Superior temporal gyrus (tissue), 1 donor: ENCODE data around the gene RAB23.

Experiments used
- DNase-seq: peaks from one replicate; pipeline ENCODE4 v3.0.0-alpha.2; 2016; ENCODE audit errors: extremely low spot score

The RAB23 gene

GRCh38 chr6:57242505-57242904 is 20.4 kb upstream of the RAB23 start:
- DNase-seq = no peak

GRCh38 chr6:57226221-57226620 is 4.1 kb upstream of the RAB23 start:
- no peak for DNase-seq

DNA sequence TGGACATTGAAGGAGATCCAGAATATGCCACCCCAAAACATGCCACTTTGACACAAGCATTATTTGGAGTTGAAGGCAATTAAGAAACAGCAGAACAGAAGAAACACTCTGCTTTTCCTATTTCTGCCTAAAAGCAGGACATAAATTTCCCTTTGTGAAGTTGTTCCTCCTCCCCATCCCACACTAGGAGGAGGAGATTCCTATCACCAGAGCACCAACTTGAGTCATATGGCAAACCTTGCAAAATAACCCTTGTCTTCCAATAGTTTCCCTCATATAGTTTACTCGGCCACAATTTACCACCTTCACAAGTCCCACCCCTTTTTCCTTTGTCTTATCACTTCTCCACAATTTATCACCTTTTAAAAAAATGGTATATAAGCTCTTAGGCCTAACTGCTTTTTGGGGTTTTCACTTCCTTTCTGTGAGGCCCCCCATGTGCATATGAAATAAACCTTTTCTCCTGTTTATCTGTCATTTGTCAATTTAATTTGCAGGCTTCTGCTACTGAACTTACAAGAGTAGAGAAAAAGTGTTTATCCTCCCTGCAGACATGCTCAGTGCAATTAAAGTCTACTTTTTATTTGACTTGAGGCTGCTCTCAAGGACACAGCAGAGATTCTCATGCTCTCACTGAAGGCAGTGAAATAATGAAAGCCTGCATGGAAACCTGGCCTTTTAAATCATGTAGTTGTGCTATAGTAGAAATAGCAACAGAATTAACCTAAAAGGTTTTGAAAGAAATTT is 2.8 kb upstream of the RAB23 start:
- no peak for DNase-seq

DNA sequence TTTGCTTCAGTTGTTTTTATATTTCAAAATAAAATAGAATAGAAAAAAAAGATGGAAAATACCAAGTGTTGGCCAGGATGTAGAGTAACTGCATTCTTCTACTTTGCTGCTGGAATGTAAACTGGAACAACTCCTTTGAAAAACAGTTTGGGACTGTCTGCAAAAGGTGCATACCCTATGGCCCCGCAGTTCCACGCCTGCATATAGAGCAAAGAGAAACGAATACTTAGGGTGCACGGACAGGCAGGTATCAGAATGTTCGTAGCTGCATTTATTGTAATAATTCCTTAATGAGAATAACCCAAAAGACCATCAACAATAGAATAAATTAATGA is 603 bp upstream of the RAB23 start:
- DNase-seq = peak; percentile 31

- peak; percentile 29 for DNase-seq
Measured at GRCh38 chr6:57221191-57221935, 744 bp downstream of the RAB23 start.

DNA sequence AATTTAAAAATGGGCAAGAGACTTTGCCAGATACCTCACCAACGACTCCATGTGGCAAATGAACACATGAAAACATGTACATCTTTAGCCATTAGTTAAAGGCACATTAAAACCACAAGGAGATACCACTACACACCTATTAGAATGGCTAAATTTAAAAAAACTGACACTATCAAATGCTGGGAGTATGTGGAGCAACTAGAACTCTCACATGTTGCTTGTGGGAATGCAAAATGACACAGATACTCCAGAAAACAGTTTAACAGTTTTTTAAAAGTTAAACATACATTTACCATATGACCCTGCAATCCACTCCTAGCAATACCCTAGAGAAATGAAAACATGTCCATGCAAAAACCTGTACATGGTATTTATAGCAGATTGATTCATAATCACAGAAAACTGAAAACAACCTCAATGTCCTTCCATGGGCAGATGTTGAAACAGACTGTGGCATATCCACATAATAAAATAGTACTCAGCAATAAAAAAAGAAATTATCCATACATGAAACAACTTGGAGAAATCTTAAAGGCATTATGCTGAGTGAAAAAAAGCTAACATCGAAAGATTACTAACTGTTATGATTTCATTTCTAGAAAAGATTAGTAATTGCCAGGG is 1.9 kb downstream of the RAB23 start:
- DNase-seq = no peak

DNA sequence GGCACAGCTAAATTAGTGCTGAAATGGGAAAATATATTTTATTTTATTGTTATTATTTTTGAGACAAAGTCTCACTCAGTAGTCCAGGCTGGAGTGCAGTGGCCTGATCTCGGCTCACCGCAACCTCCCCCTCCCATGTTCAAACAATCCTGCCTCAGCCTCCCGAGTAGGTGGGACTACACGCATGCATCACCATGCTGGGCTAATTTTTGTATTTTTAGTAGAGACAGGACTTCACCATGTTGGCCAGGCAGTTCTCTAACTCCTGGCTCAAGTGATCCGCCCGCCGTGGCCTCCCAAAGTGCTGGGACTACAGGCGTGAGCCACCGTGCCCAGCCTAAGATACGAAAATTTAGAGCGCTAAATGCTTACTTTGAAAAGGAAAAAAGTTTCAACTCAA is 4.8 kb downstream of the RAB23 start:
- DNase-seq = no peak

GRCh38 chr6:57216235-57217101 is 5.6 kb downstream of the RAB23 start:
- DNase-seq = no peak

GRCh38 chr6:57215260-57215659 is 6.8 kb downstream of the RAB23 start:
- DNase-seq = no peak

DNA sequence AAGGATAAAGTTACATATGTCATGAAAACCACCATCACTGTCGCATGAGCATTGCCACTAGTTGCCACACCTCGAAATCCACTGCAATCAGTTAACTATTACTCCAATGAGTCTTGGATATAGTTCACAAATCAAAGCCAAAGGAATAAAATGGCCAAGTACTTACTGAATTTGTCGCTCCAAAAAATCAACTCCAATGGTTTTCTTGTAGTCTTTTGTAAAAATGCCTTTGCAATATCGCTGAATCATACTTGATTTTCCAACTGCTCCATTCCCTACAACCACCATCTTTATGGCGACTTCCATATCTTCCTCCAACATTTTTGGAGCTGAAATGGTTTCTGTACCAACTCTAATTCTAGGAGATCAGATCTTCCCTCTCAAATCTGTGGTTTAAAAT is 12.0 kb downstream of the RAB23 start:
- DNase-seq = no peak

- no peak for DNase-seq
Measured at GRCh38 chr6:57209030-57209429, 13.1 kb downstream of the RAB23 start.

DNA sequence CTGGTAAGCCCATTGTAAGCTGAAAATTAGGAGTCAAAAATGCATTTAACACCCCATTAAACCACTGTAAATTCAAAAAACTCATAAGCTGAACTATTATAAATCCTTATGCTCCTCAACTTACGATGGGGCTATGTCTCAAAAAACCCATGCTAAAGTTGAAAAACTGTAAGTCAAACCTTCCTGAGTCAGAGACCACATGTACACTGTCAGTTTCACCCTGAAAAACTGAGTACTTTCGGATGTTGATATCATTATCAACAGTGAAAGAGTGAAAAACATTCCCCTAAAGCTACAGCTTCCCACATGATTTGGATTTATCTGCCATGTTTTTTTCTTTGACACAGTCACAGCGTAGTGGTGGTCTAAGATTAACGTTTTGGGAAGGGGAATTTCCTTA is 14.2 kb downstream of the RAB23 start:
- no peak for DNase-seq

- no peak for DNase-seq
Measured at GRCh38 chr6:57207141-57207540, 15.0 kb downstream of the RAB23 start.

DNA sequence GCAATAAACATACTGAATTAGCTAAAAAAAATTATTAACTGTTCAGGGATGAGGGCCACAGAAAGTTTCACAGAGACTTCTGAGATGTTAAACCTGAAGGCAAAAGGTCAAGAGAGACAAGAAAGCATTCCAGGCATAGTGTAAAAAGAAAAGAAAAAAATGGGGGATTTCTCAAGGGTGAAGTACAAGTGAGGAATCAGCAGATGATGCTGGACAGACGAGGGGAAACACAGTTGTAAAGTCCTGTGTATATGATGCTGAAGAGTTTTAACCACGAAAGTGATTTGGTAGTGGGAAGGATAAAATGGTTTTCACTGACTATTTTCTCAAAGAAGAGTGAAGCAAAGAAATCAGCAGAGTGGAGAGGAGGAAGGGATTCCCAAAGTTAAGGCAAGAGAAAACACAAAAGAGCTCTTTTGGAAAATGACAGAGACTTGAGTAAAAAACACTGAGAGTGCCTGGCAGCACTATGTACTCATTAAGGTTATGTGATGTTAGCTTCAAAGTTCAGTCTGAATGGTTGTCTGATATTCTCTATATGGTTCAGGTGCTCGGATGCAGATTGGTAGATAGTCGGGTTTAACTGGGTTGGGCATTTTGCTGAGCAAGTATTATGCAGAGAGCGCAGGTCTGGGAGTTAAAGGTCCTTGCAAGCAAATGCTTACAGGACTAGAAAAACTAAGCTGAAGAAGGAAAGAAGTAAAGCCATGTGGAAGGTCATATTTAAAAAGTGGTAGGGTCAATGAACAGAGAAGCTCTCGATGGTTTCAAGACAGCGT is 16.4 kb downstream of the RAB23 start:
- no peak for DNase-seq

DNA sequence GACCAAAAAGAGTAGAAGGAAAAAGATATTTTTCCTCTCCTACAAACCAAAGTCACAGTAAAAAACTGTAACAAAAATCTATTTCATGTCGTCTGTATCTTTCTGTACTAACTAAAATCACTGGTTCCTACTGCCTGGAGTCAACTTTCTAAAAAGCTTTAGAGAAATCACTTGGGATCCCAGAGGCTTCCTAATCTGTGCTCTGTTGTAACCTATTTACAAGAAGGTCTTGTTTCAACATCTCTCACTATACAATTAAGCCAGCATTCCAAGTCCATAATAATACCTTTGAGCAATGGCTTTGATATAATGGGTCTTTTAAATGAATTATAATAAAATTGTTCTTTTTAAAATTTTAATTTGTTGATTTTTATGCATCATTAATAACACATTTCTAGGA is 20.4 kb downstream of the RAB23 start:
- DNase-seq = no peak

DNA sequence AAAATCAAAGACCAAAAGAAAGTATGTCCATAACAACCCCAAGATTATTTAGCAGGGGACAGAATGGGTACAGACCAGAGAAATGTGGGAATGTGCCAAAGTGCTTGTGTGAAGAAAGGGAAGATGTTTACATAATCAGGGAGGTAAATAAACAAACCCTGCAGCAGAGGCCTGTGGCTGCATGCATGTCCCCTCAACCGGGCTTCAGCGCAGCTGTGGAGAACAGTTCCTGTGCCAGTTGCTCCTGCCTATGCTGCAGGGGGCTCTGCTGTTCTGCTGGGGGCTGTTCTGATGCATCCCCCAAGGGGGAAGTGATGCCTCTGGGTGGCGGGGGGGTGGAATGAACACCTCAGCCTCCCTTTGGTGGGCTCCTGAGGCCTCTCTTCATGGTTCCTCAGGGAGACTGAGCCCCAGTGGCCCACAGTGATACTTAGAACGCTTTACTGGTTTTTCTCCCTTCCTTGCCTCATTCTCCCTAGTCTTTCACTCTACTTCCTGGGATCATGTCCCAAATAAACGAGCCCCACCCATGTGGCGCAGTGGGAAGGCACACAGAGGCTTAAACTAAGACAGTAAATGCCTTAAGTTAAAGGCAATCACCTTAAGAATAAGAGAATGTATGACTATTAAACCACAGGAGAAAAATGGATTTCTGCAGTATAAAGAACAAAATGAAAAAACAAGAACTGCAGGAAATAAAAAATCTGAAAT is 23.0 kb downstream of the RAB23 start:
- no peak for DNase-seq

- no peak for DNase-seq
Measured at GRCh38 chr6:57195457-57195856, 26.6 kb downstream of the RAB23 start.

DNA sequence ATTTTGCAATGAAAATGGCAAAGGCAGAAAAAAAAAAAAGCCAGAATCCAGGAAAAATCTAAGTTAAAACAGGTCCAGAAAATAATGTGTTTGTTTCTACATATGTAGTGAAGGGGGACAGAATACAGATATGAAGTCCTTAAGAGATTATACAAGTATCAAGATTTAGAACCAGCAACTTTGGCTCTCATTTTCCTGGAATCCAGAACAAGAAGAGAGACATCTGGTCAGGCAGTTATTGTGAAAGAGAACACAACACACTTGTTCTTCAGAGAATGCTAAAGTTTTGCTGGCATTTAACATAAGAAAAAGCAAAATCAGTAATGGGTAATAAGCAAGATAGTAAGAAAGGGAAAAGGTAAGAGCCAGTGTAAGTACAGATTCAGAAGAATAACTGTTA is 28.9 kb downstream of the RAB23 start:
- no peak for DNase-seq

GRCh38 chr6:57190140-57190539 is 32.0 kb downstream of the RAB23 start:
- DNase-seq = no peak

GRCh38 chr6:57183336-57183735 is 38.8 kb downstream of the RAB23 start:
- no peak for DNase-seq

- DNase-seq = no peak
Measured at GRCh38 chr6:57182017-57182432, 40.1 kb downstream of the RAB23 start.
